Activated CD4-positive, alpha-beta T cell treated with anti-CD3 and anti-CD28 coated beads, Interleukin-2, Interleukin-4, amounts not matched to agents 100 ng/mL and 50 ng/mL, durations not matched to agents 16 hours and 8 hours (primary cell): ENCODE measurements around the gene RPS19.

Experiments used
- DNase-seq: peaks from one replicate; pipeline ENCODE4 v3.0.0-alpha.2; 2020; ENCODE audit warnings: low spot score

RPS19 gene

DNA sequence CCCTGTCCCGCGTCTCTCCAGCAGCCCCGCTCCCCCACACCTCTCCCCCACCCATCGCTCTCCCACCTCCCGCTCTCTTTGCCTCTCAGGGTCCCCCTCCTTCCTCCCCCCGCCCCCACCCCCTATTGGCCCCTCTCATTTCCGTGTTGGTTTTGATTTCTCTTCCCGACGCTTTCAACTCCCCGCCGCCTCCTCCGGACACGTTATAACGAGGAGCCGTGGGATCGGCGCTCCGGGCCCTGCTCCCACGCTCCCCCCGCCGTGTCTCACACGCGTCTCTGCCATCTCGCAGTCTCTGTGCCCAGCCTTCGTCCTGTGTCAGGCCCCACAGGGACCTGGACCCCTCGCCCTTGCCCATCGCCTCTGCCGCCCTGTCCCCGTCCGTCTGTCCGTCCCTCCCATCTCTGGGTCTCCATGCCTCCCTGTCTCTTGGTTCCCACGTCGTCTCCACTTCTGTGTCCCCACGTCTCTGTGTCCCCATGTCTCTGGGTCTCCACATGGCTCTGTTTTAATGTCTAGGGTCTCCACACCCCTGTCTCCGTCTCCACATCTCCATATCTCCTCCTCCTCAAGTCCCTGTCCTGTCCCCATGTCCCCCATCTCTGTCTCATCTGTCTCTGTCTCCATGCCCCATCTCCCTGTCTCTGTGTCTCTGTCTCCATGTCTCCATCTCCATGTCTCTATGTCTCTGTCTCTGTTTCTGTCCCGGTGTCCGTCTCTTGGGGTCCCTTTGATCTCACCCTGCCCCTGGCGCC, 55.1 kb downstream of the RPS19 start:
- no peak for DNase-seq

DNA sequence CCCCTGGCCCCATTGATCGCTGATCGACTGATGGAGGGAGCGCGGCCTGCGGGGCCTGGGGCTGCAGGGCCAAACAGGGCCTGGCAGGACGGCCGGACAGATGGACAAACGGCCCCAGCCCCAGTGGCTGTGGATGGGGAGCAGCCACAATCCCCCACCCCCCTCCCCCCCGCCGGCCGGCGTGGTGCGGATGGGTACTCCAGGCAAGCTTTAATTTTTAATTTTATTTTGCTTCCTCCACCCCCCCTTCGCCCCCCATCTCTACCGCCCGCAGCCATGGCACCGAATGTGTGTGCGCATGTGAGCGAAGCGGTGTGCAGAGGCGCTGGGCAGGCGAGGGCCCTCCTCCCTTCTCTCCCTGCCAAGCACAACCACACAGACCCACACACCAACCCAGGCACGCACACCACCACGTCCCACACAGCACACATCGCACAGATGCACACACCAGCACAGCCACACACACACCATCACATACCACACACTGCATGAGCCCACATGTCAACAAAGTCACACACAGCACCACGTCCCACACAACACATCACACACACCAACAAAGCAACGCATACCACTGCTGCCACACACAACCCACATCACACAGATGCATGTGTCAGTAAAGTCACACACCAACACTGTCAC, 55.8 kb downstream of the RPS19 start:
- no peak for DNase-seq

DNA sequence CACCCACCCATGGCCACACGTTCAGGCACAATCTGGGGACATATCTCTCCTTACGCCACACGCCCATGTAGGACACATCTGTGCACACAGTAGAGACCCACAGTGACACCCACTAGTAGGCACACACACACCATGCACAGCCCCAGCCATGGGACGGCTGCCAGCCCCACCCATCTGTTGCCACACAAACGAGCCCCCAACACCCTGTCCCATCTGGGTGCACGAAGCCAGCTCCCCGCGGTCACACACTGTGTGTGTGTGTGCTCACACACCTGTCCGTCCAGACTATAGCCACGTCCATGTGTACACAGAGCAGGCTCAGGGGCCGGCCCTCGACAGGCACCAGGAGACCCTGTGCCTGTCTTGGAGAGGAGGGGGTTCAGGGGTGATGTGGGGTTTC, 57.6 kb downstream of the RPS19 start:
- no peak for DNase-seq

DNA sequence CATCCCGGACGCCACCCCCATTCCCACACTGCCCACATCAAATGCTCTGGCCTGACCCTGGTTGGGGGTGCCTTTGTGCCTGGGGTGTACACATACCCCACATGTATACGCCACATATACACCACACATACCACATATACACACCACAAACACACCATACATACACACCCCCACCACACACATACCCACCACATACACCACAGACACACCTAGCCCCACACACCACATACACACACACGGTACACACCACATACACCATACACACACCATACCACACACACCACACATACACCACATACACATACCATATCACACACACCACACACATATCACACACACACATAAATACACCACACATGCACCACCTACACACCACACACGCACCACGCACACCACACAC, 58.0 kb downstream of the RPS19 start:
- no peak for DNase-seq

- DNase-seq = no peak
These were observed 58.7 kb downstream of the RPS19 start for GRCh38 chr19:41918653-41919244.

DNA sequence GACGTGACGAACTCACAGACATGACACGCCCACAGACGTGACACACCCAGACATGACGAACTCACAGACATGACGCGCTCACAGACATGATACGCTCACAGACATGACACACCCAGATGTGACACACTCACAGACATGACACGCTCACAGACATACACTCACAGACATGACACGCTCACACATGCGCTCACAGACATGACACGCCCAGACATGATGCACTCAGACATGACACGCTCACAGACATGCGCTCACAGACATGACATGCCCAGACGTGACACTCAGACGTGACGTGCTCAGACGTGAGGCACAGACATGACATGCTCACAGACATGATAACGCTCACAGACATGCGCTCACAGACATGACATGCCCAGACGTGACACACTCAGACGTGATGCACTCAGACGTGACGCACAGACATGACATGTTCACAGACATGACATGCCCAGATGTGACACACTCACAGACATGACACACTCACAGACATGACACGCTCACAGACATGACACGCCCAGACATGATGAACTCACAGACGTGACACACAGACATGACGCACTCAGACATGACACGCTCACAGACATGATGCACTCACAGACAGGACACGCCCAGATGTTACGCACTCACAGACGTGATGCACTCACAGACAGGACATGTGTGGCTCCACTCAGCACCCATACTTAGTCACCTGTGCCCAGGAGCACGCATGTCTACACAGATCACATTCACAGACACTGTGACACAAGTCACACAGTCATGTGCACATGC, 60.1 kb downstream of the RPS19 start:
- DNase-seq = no peak

DNA sequence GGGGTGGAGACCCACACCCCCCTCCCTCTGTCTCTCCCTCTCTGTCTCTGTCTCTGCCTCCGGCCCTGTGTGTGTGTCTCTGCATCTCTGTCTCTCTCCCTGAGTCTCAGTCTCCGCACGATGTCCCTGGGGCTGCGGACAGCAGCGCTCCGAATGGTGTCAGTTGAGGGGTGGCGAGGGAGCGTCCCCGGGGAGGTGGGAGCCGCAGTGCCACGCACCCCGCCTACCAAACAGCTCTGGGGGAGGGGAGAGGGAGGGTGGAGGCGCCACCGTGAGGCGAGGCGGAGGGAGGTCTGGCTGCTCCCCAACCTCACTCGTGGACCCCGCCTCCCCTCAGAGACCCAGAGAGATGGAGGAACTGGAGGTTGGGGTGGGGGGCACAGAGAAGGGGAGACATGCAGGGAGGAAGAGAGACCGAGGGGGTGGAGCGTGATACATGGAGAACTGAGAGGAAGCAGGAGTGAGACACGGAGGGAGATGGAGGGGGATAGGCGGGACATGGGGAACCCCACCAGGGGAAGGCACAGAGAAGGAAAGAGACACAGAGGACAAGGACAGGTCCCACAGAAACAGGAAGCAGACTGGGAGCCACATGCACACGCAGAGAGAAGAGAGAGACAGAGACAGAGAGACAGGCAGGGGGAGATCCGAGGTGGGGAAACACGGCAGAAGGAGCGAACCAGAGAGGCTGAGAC, 61.0 kb downstream of the RPS19 start:
- no peak for DNase-seq

- no peak for DNase-seq
These were observed 61.8 kb downstream of the RPS19 start for GRCh38 chr19:41921577-41922576.
